Measurements from ENCODE around the gene FCN3.

Gene FCN3

GRCh38 chr1:27381969-27382762 lies 7.5 kb upstream of the FCN3 start:
- in situ Hi-C loops (cut with MboI; ENCODE audit: low sequenced_read_pairs) = no loop called here

GRCh38 chr1:27380766-27381733 lies 6.4 kb upstream of the FCN3 start:
- in situ Hi-C loops (cut with MboI; ENCODE audit: low sequenced_read_pairs) = no loop called here

GRCh38 chr1:27380224-27380623 lies 5.6 kb upstream of the FCN3 start:
- in situ Hi-C loops (cut with MboI; ENCODE audit: low sequenced_read_pairs) = no loop called here

GRCh38 chr1:27379564-27380122 lies 5.0 kb upstream of the FCN3 start:
- in situ Hi-C loops (cut with MboI; ENCODE audit: low sequenced_read_pairs) = no loop called here

- in situ Hi-C loops (cut with MboI; ENCODE audit: low sequenced_read_pairs) = no loop called here
These were observed 3.3 kb upstream of the FCN3 start for GRCh38 chr1:27377760-27378495.

GRCh38 chr1:27372808-27373690 lies 1.6 kb downstream of the FCN3 start:
- in situ Hi-C loops (cut with MboI; ENCODE audit: low sequenced_read_pairs) = no loop called here

- in situ Hi-C loops (cut with MboI; ENCODE audit: low sequenced_read_pairs) = no loop called here
These were observed 2.4 kb downstream of the FCN3 start for GRCh38 chr1:27372022-27372807.

GRCh38 chr1:27368869-27369582 lies 5.6 kb downstream of the FCN3 start:
- in situ Hi-C loops (cut with MboI; ENCODE audit: low sequenced_read_pairs) = no loop called here

GRCh38 chr1:27367160-27367650 lies 7.4 kb downstream of the FCN3 start:
- in situ Hi-C loops (cut with MboI; ENCODE audit: low sequenced_read_pairs) = no loop called here

GRCh38 chr1:27366411-27367159 lies 8.0 kb downstream of the FCN3 start, which contains the start of gene MAP3K6:
MAP3K6 (minus strand) TSS chr1:27366961; CDS start chr1:27366597, 364 bp downstream.
- in situ Hi-C loops (cut with MboI; ENCODE audit: low sequenced_read_pairs) = no loop called here

- in situ Hi-C loops (cut with MboI; ENCODE audit: low sequenced_read_pairs) = no loop called here
These were observed 8.6 kb downstream of the FCN3 start for GRCh38 chr1:27366113-27366410.

GRCh38 chr1:27365372-27366112 lies 9.1 kb downstream of the FCN3 start:
- in situ Hi-C loops (cut with MboI; ENCODE audit: low sequenced_read_pairs) = no loop called here

- in situ Hi-C loops (cut with MboI; ENCODE audit: low sequenced_read_pairs) = no loop called here
These were observed 9.8 kb downstream of the FCN3 start for GRCh38 chr1:27364696-27365371.

GRCh38 chr1:27363766-27364695 lies 10.6 kb downstream of the FCN3 start:
- in situ Hi-C loops (cut with MboI; ENCODE audit: low sequenced_read_pairs) = no loop called here

GRCh38 chr1:27361553-27361952 lies 13.1 kb downstream of the FCN3 start:
- in situ Hi-C loops (cut with MboI; ENCODE audit: low sequenced_read_pairs) = no loop called here
